Ovary (tissue), 9 donors: ENCODE data around the gene CERS6. TPM values are rescaled to one million over a fixed set of nuclear protein-coding genes. Genes with fewer than 3 reads are reported as not detected.

Experiments used
- DNase-seq, 5 donors: peaks; one replicate each; pipeline ENCODE4 v3.0.0-alpha.2; 2019 to 2020
- H3K27ac ChIP-seq, 2 donors: fragments of 200-600 bp; one replicate each; pipeline versions ENCODE4 v1.5.1 to v1.8.0; 2019 to 2022
- H3K27me3 ChIP-seq: fragments of 200-600 bp; one replicate; pipeline ENCODE4 v1.8.0; 2022
- H3K36me3 ChIP-seq: fragments of 200-600 bp; sonication (generic); one replicate; pipeline ENCODE4 v1.5.1; 2019
- H3K4me1 ChIP-seq: one replicate; pipeline ENCODE4 v1.8.1; 2013; ENCODE audit warnings: mild to moderate bottlenecking, moderate library complexity; ENCODE audit not compliant: insufficient read depth
- H3K4me3 ChIP-seq: fragments of 200-600 bp; sonication (generic); one replicate; pipeline ENCODE4 v1.5.1; 2017
- H3K9me3 ChIP-seq, 2 donors: fragments of 200-600 bp in 1 of 2; sonication (generic) in 1 of 2; one replicate each; pipeline versions ENCODE4 v1.5.1 to v1.8.1; 2013 to 2019; ENCODE audit warnings: mild to moderate bottlenecking in 1 of 2, moderate library complexity in 1 of 2
- CTCF ChIP-seq, 3 donors: fragments of 450-650 bp in 2 of 3; fragments of 200-600 bp in 1 of 3; IDR thresholded peaks; one replicate each; pipeline versions ENCODE4 v1.5.1 to v1.8.0; 2016 to 2022; ENCODE audit warnings: antibody characterized with exemption in 3 of 3, mild to moderate bottlenecking in 1 of 3
- EP300 ChIP-seq: sonication (generic); formaldehyde crosslinking; IDR thresholded peaks from one replicate; pipeline ENCODE4 v1.6.1; 2017; ENCODE audit warnings: antibody characterized with exemption
- POLR2A ChIP-seq: fragments of 450-650 bp; IDR thresholded peaks from one replicate; pipeline ENCODE4 v1.6.1; 2017; ENCODE audit warnings: antibody characterized with exemption, mild to moderate bottlenecking, moderate library complexity
- WGBS, 3 donors: extraction: QIAGEN DNeasy Blood & Tissue Kit in 1 of 3; methylation state at CpG; one replicate each; pipeline versions ENCODE4 v1.1.5 to v1.1.7; 2013 to 2017; 5-methylcytosine and 5-hydroxymethylcytosine counted together
- intact Hi-C, 4 donors: fragments of 100-400 bp; cut with DNase I; formaldehyde crosslinking; loops; one replicate each; pipeline versions ENCODE4 v1.11.0 to v1.15.1; 2022 to 2023
- polyA plus RNA-seq, 2 donors: library from polyadenylated mRNA; stranded (reverse); fragments of 200-250 nt in 1 of 2; fragments of 350-450 nt in 1 of 2; fragmentation: Illumina TruSeq in 1 of 2; extraction: RNeasy Lipid Tissue Mini Kit (QIAGEN cat#74804) in 1 of 2; gene quantifications; one replicate each; pipeline ENCODE4 v1.2.3, GENCODE V29; 2013 to 2014
- total RNA-seq, 7 donors: library from RNA; depleted of rRNA in 2 of 7; stranded (reverse); fragments of >200 nt in 2 of 7; fragmentation: NEBNext Ultra II Directional in 3 of 7; extraction: Animal tissue kit (Norgen Biotek cat#: 25700) in 3 of 7; gene quantifications; one replicate each; pipeline versions ENCODE4 v1.1.0 to v1.2.4, GENCODE V29; 2016 to 2023
- donor health status: DM: no; HTN: no; CAD: no; lungs with moderate emphysema.
- donor health status: DM: no; HTN: no; CAD: no.
- donor health status: Bipolar disorder and iron deficiency.
- donor health status: DM: yes; HTN: yes; CAD: no.
- donor health status: DM: no; HTN: no; CAD: no.
- donor health status: DM: yes; HTN: yes; CAD: no.

The CERS6 gene
- total and polyA plus RNA-seq, 9 donors: 11.5 to 30.8 (median 24.9) TPM

- 100% methylated on average over 1 of the region's 1 CpG for WGBS, 3 donors
- no peaks in the 10 kb centered on the region for H3K27me3 ChIP-seq
- H3K27ac ChIP-seq: no peak overlapping the region
- no peaks in the 10 kb centered on the region for H3K36me3 ChIP-seq
- no peak for DNase-seq
- TF ChIP-seq POLR2A (no peak), CTCF (IDR thresholded peaks at IDR 0.05) (no peak), EP300 (no peak)
- H3K9me3 ChIP-seq: no peaks in the 10 kb centered on the region
- intact Hi-C loops: loop anchor here in 1 of 4 donors (10.0 kb wide), 1 partner anchor 1105 kb away; no protein-coding TSS in a partner anchor
- no peak overlapping the region for H3K4me3 ChIP-seq
- no peaks in the 10 kb centered on the region for H3K4me1 ChIP-seq
Measured at GRCh38 chr2:168599738-168600137, 143.7 kb downstream of the CERS6 start.

- DNase-seq: no peak
- TF ChIP-seq EP300: no peak
- TF ChIP-seq CTCF (IDR thresholded peaks at IDR 0.05): no peak
- no peak for TF ChIP-seq POLR2A
- H3K9me3 ChIP-seq: peaks cover 0 to 7% of the 10 kb centered on the region in 2 donors
- no peaks in the 10 kb centered on the region for H3K27me3 ChIP-seq
- no peak overlapping the region for H3K27ac ChIP-seq
- no peaks in the 10 kb centered on the region for H3K4me1 ChIP-seq
- H3K4me3 ChIP-seq: no peak overlapping the region
- no peaks in the 10 kb centered on the region for H3K36me3 ChIP-seq
- intact Hi-C loops: no loop called here
- WGBS, 3 donors: 96 to 98% (median 97%) methylated on average over 2 of the region's 2 CpGs
Measured at GRCh38 chr2:168600949-168601348, 144.9 kb downstream of the CERS6 start.

GRCh38 chr2:168601741-168602140 is 145.7 kb downstream of the CERS6 start:
- H3K36me3 ChIP-seq: no peaks in the 10 kb centered on the region
- WGBS, 3 donors: 73 to 81% (median 79%) methylated on average over 3 of the region's 3 CpGs

GRCh38 chr2:168602379-168602778 is 146.3 kb downstream of the CERS6 start:
- H3K36me3 ChIP-seq: no peaks in the 10 kb centered on the region
- no peaks in the 10 kb centered on the region for H3K27me3 ChIP-seq
- no peak overlapping the region for H3K4me3 ChIP-seq
- peaks cover 0 to 7% of the 10 kb centered on the region in 2 donors for H3K9me3 ChIP-seq
- TF ChIP-seq POLR2A (no peak), EP300 (no peak), CTCF (IDR thresholded peaks at IDR 0.05) (no peak)
- 95 to 98% (median 96%) methylated on average over 2 of the region's 2 CpGs for WGBS, 3 donors
- no peak for DNase-seq
- H3K4me1 ChIP-seq: no peaks in the 10 kb centered on the region
- intact Hi-C loops: no loop called here
- no peak overlapping the region for H3K27ac ChIP-seq

More at GRCh38 chr2:168601741-168602140, 145.7 kb downstream of the CERS6 start:
- Histone ChIP-seq H3K4me1 (no peaks in the 10 kb centered on the region), H3K27me3 (no peaks in the 10 kb centered on the region), H3K4me3 (no peak overlapping the region), H3K9me3 (peaks cover 0 to 7% of the 10 kb centered on the region in 2 donors), H3K27ac (no peak overlapping the region)
- no peak for TF ChIP-seq EP300
- TF ChIP-seq POLR2A: no peak
- no peak for TF ChIP-seq CTCF (IDR thresholded peaks at IDR 0.05)
- intact Hi-C loops: no loop called here
- DNase-seq: no peak
